ENCODE measurements around the gene TRMT11.
"Not testable (repeated sequence)": the region's sequence is repeated elsewhere in the genome, so short reads cannot be mapped to it uniquely, and the experiment has no call there.

TRMT11 gene

DNA sequence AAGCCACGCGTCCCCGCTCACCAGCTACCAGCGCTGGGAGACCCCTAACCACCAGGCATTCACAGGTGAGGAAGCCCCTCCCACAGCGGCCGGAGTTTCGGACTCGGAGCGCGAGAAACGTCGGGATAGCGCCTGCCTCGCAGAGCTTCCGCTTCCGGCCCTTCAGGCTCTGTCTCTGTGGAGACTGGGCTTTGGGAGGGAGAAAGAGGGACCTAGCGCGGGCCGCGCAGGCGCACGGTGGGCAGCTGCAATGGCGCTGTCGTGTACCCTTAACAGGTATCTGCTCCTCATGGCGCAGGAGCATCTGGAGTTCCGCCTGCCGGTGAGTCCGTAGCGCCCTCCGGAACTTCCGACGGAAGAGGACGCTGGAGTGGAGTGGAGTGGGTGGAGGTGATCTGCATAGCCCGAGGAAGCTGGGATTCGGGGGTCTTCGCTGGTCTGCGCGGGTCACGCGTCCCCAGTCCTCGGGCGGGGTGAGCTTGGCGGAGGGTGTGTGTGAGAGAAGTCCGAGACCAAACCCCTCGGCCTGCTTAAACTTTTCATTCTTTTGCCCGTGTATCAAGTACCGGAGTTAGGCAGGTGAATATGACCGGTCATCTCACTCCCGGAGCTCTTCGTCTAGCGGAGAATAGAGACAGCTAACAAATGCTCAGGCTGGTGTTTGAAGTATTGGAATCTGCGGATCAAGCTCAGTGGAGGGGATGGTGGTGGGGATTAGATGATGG, at the start of gene TRMT11:
Gene TRMT11 (plus strand): TSS at position 240 of the 725 bp plus-strand sequence. CDS start 11 bp downstream, at position 251.
- DNase-seq = peak; percentile 54 to 64

GRCh38 chr6:125939026-125939425, 47.3 kb upstream of the TRMT11 start:
- no peak for DNase-seq

GRCh38 chr6:125939791-125940190, 46.5 kb upstream of the TRMT11 start:
- no peak for DNase-seq

DNA sequence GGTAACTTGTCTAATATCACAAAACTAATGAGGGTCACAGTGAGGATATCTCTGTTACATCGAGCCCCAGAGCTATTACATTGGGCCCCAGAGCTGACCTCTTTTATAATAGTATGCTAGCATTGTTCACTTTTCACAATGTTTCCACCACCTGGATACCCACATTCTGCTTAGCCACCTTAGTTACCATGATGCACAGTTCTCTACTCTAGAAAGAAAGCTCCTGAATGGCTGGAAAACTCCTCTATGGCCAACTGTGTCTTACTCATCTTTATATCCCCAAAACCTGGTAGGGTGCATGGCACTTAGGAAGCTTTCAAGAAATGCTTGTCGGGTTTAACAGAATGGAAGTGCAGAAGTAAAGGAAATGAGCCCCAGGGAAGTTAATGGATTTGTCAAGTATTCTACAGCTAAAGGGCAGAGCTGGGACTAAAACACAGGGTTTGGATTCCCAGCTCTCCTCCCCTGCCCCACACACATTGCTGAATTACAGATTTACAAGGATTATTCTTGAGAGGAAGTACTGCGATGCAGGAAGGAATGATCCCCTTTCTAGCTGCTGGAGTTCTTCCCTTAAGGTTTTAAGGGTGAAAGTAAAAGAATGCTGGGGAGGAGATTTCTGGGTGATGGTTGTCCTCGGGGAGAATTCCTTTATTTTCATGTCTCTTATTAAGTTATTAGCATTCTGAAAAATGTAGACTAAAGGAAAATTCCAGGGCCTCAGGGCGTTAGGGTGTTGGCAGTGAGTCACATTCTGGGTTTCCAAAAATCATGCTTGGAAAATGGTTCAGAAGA, 45.9 kb upstream of the TRMT11 start:
- DNase-seq = no peak

- no peak for DNase-seq
Measured at GRCh38 chr6:125942672-125943527, 43.4 kb upstream of the TRMT11 start.

DNA sequence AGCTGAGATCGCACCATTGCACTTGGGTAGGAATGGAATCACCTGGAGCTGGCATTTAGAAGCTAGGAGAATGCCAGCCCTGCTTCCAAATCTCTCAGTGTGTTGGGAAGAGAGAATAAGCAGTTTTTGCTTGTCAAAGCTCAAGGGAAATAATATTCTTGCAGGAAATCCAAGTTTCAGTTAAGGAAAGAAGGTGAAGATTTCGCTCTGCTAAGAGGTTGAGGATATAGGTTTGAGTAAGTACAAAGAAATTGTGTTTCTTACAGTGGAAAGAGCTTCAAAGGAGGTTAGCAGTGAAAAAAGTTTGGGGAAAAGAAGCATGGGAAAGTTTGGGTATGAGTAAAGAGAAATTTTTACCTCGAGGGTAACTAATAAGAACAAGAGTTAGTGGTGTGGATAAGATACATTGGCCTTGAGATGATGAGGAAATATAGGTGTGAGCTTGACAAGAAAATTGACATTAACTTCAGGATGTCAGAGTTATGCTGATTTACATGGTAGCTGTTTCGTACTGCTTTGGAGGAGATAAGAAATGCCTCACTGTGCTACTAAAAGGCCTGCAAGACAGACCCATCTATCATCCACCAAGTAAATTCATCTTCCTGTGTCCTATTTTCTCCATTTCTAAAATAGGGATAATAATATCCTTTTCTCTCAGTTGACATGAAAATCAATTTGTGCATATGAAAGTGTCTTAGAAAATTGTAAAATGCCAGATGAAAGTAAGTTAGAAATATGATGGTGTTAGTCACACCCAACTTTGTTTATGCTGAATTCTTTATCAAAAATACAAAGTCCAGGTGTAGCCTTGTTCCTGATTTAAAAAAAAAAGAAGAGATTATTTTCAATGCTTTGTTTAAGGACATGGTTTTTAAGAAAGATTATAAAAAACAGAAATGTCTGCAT, 42.6 kb upstream of the TRMT11 start:
- DNase-seq = no peak

- DNase-seq = peak in 1 of 2 donors; percentile 40
Measured at GRCh38 chr6:125944434-125944816, 41.9 kb upstream of the TRMT11 start.

- no peak for DNase-seq
Measured at GRCh38 chr6:125944896-125945295, 41.4 kb upstream of the TRMT11 start.

DNA sequence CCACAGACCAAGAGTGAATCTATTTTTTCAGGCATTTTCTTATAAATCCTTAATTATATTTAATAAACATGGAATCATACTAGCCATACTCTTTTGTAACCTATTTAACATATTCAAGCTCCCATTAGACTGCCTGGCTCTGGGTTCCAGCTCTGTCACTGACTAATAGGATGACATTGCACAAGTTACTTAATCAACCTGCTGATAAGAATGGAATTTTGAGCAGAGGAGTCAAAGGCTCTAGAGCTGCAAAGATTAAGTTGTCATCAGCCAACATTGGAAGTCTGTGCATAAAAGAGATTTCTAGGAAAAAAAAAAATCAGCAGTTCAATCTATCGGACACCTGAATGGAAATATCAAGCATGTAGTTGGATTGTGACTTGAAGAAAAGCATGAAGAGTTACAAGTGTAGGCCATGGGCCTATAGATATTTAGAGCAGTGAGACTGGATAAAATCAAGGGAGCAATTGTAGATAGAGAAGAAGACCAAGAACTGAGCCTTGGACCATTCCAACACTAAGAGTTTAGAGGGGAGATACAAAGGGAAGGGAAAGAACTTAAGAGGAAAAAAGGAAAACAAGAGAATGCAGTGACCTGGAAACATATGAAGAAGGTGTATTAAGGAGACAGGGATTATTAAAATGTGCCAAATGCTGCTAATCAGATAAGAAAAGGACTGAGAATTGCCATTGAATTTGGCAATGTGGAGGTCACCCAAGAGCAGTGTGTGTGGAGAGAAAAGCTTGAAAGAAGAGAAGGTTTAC, 40.8 kb upstream of the TRMT11 start:
- no peak for DNase-seq

DNA sequence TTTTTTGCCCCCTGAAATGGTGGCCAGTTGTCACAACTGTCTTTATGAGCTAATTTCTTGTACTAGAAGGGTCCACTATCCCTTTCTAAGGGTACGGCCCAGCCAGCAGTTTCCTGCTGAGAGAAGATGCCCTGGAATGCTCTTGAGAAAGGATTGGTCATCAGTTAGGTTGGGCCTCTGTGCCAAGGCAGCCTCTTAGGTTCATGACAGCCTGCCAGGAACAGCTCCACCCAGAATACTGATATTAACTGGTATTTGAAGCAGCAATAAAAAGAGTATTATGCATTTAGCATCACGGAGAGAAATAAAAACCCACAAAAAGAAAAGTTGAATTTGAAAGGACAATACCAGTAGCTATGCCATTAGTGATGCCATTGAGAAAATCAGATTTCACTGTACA, 38.7 kb upstream of the TRMT11 start:
- DNase-seq = no peak

GRCh38 chr6:125948455-125948854, 37.9 kb upstream of the TRMT11 start:
- no peak for DNase-seq

- DNase-seq = no peak
Measured at GRCh38 chr6:125949069-125949468, 37.3 kb upstream of the TRMT11 start.

DNA sequence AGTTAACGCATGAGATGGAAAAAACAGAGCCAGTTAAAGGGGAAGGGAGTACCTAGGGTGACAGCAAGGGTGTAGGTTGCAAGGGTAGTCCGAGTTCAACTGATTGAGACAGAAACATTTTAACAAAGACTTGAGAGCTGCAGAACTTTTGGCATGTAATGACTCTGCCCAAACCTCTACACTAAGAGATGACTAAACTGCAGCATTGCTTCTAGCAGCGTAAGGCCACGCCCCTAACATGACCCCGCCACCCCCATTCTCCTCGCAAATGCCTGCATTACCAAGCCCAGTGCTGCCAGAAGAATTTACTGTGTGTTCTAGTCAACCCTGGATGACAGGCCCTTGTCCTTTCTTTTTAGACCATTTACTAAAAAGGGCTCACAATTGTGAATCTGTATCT, 36.0 kb upstream of the TRMT11 start:
- no peak for DNase-seq

DNA sequence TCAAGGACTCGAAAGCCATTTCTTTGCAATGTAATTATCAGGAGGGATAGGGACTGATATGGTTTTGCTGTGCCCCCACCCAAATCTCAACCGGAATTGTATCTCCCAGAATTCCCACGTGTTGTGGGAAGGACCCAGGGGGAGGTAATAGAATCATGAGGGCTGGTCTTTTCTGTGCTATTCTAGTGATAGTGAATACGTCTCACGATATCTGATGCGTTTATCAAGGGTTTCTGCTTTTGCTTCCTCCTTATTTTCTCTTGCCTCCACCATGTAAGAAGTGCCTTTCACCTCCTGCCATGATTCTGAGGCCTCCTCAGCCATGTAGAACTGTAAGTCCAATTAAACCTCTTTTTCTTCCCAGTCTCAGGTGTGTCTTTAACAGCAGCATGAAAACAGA, 35.6 kb upstream of the TRMT11 start:
- DNase-seq = not testable (repeated sequence)

DNA sequence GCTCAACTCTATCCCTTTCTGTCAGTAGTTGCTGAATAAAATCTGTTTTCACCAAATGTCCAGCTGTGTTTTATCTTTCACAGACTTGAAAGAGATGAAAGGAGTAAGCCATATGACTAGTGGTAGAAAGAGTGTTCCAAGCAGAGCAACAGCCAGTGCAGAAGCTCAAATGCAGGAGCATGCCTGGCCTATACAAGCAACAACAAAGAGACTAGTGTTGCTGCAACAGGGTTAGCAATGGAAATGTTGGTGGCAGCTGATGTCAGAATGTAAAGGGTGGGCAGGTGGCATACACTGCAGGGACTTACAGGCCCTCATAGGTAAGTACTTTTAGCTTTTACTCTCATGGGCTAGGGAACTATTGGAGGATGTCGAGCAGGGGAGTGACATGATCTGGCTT, 35.0 kb upstream of the TRMT11 start:
- DNase-seq = no peak

GRCh38 chr6:125952764-125953501, 33.4 kb upstream of the TRMT11 start:
- DNase-seq = no peak

DNA sequence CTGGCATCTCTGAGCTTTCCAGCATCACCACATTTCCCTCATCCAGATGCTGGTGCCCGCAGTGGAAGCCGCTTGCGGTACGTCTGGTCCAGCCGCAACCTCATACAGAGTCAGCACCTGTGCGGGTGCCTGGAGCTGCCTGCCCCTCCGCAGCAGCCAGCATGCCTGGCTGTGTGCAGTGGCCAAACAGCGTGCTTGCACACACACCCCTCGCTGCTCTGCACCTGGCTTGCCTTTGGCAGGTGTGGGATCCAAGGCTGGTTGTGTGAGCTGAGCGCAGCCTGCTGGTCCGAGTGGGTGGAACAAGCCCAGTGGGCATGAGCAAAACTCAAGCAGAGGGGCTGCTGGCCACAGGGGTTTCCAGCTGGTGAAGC, 32.9 kb upstream of the TRMT11 start:
- no peak for DNase-seq

GRCh38 chr6:125954735-125955339, 31.5 kb upstream of the TRMT11 start:
- DNase-seq = no peak

GRCh38 chr6:125955973-125956372, 30.4 kb upstream of the TRMT11 start:
- DNase-seq = no peak

Data from bone marrow (tissue), 2 donors.